ENCODE measurements around the gene TMEM209.

DNA sequence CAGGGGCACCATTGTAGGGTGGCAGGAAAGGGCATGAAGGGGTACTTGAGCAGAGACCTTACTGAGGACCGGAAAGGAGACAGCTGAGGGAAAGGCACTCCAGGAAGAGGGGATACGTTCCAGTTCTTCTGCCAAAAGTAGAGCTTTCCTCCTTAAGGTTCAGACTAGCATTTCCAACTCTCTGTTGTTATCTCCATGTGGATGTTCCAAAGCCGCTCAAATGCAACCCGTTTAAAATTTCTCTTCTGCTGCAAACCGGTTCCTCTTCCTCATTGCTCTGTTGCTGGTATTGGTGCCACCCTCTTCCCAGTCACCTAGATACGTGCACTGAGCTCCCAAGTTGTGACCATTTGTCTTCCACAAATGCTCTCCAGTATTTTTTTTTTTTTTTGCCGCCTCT, 47.5 kb downstream of the TMEM209 start:
- TF ChIP-seq, protein P1, sequence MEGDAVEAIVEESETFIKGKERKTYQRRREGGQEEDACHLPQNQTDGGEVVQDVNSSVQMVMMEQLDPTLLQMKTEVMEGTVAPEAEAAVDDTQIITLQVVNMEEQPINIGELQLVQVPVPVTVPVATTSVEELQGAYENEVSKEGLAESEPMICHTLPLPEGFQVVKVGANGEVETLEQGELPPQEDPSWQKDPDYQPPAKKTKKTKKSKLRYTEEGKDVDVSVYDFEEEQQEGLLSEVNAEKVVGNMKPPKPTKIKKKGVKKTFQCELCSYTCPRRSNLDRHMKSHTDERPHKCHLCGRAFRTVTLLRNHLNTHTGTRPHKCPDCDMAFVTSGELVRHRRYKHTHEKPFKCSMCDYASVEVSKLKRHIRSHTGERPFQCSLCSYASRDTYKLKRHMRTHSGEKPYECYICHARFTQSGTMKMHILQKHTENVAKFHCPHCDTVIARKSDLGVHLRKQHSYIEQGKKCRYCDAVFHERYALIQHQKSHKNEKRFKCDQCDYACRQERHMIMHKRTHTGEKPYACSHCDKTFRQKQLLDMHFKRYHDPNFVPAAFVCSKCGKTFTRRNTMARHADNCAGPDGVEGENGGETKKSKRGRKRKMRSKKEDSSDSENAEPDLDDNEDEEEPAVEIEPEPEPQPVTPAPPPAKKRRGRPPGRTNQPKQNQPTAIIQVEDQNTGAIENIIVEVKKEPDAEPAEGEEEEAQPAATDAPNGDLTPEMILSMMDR (IDR thresholded peaks at IDR 0.05; ENCODE audit: insufficient read depth, low read length, poor library complexity, severe bottlenecking) = no peak
- TF ChIP-seq EZH2phosphoT487 (conservative IDR thresholded peaks at IDR 0.05; ENCODE audit: low read length) = no peak

Data from SU-DHL-6 (cell line).